ENCODE results near the gene KY.

KY gene

GRCh38 chr3:134650431-134651346 lies at the start of gene KY:
TSS of gene KY (minus strand) at chr3:134651022. CDS start at chr3:134650960, 62 bp downstream.
- no peak for DNase-seq (ENCODE audit: low read depth)

- DNase-seq (ENCODE audit: low read depth) = no peak
Observed at GRCh38 chr3:134699721-134700120, 48.9 kb upstream of the KY start.

GRCh38 chr3:134699141-134699711 lies 48.4 kb upstream of the KY start:
- no peak for DNase-seq (ENCODE audit: low read depth)

GRCh38 chr3:134697830-134698689 lies 47.2 kb upstream of the KY start:
- DNase-seq (ENCODE audit: low read depth) = no peak

- DNase-seq (ENCODE audit: low read depth) = no peak
Observed at GRCh38 chr3:134696155-134696554, 45.3 kb upstream of the KY start.

GRCh38 chr3:134694946-134695543 lies 44.2 kb upstream of the KY start:
- no peak for DNase-seq (ENCODE audit: low read depth)

GRCh38 chr3:134694466-134694865 lies 43.6 kb upstream of the KY start:
- no peak for DNase-seq (ENCODE audit: low read depth)

GRCh38 chr3:134693804-134694203 lies 43.0 kb upstream of the KY start:
- no peak for DNase-seq (ENCODE audit: low read depth)

GRCh38 chr3:134693226-134693625 lies 42.4 kb upstream of the KY start:
- no peak for DNase-seq (ENCODE audit: low read depth)

GRCh38 chr3:134690226-134690625 lies 39.4 kb upstream of the KY start:
- no peak for DNase-seq (ENCODE audit: low read depth)

GRCh38 chr3:134687642-134688041 lies 36.8 kb upstream of the KY start:
- no peak for DNase-seq (ENCODE audit: low read depth)

- peak; percentile 47 for DNase-seq (ENCODE audit: low read depth)
Observed at GRCh38 chr3:134685929-134686802, 35.3 kb upstream of the KY start.

GRCh38 chr3:134682196-134682880 lies 31.5 kb upstream of the KY start:
- DNase-seq (ENCODE audit: low read depth) = no peak

- DNase-seq (ENCODE audit: low read depth) = no peak
Observed at GRCh38 chr3:134681522-134681900, 30.7 kb upstream of the KY start.

GRCh38 chr3:134680796-134681521 lies 30.1 kb upstream of the KY start:
- DNase-seq (ENCODE audit: low read depth) = no peak

- DNase-seq (ENCODE audit: low read depth) = no peak
Observed at GRCh38 chr3:134677987-134678308, 27.1 kb upstream of the KY start.

- no peak for DNase-seq (ENCODE audit: low read depth)
Observed at GRCh38 chr3:134677196-134677986, 26.6 kb upstream of the KY start.

- DNase-seq (ENCODE audit: low read depth) = no peak
Observed at GRCh38 chr3:134675726-134676256, 25.0 kb upstream of the KY start.

GRCh38 chr3:134672571-134672970 lies 21.7 kb upstream of the KY start:
- no peak for DNase-seq (ENCODE audit: low read depth)

Data from GM04504 (cell line).